Memory B cell (primary cell): ENCODE data around the gene FBXL17.

Experiments
- ATAC-seq: fragments of 150-1000 bp; cut with Tn5 transposase; 2 replicates; pipeline ENCODE4 v1.10.0; 2021; ENCODE audit warnings: low read depth, mild to moderate bottlenecking, moderate library complexity
- DNase-seq, 2 donors: peaks; one replicate each; pipeline ENCODE4 v3.0.0; 2022; ENCODE audit warnings: low spot score in 2 of 2
- H3K27ac Mint-ChIP-seq: one replicate; pipeline ENCODE4 v1.8.0; 2022; ENCODE audit warnings: mild to moderate bottlenecking, moderate library complexity, mixed read lengths
- H3K27me3 Mint-ChIP-seq: one replicate; pipeline ENCODE4 v1.8.0; 2022; ENCODE audit warnings: mixed read lengths
- H3K36me3 Mint-ChIP-seq: one replicate; pipeline ENCODE4 v1.8.0; 2022; ENCODE audit warnings: mild to moderate bottlenecking, mixed read lengths
- H3K4me1 Mint-ChIP-seq: one replicate; pipeline ENCODE4 v1.8.0; 2022; ENCODE audit warnings: mixed read lengths
- H3K4me3 Mint-ChIP-seq: one replicate; pipeline ENCODE4 v1.8.0; 2022; ENCODE audit warnings: mild to moderate bottlenecking, moderate library complexity, mixed read lengths
- H3K9me3 Mint-ChIP-seq: one replicate; pipeline ENCODE4 v1.8.0; 2022; ENCODE audit warnings: mixed read lengths

The FBXL17 gene

DNA sequence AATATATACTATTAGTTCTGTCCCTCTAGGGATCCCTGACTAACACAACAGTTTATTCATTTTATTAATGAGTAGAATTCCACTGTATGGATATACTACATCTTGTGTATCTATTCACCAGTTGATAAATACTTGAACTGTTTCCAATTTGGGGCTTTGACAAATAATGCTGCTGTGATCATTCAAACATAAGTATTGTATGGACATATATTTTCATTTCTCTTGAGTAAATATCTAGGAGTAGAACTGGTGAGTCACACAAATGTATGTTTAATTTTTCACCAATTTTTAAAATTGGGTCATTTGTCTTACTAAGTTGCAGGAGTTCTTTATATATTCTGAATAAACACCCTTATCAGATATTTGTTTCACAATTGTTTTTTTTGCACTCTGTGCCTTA is 149.1 kb downstream of the FBXL17 start:
- ATAC-seq (no peak), DNase-seq (no peak)
- Mint-ChIP-seq H3K9me3 (peaks cover 3% of the 10 kb centered on the region), H3K4me1 (no peaks in the 10 kb centered on the region), H3K27me3 (no peaks in the 10 kb centered on the region), H3K4me3 (no peak overlapping the region), H3K27ac (no peak overlapping the region), H3K36me3 (peaks cover 41% of the 10 kb centered on the region)

DNA sequence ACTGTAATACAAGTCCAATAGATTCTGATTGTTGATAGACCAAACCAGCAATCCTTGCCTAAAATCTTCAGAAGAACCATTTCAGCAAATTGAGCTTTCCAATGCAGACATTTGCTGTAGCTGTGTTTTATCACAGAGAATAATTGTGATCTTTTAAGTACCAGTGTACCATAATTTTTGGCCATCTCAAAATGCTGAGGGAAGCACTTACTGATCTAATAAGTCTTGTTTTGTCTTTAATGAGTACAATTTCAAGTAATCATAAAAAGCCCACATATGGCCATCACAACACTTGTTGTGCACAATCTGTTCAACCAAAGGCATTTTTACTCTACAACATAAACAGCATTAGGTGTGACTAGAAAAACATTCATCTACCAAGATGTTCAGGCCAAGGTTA is 159.9 kb downstream of the FBXL17 start:
- no peak for DNase-seq
- Mint-ChIP-seq H3K36me3 (peaks cover 47% of the 10 kb centered on the region), H3K27ac (no peak overlapping the region), H3K27me3 (no peaks in the 10 kb centered on the region), H3K4me1 (peaks cover 3% of the 10 kb centered on the region), H3K9me3 (peaks cover 7% of the 10 kb centered on the region), H3K4me3 (no peak overlapping the region)
- ATAC-seq: no peak

DNA sequence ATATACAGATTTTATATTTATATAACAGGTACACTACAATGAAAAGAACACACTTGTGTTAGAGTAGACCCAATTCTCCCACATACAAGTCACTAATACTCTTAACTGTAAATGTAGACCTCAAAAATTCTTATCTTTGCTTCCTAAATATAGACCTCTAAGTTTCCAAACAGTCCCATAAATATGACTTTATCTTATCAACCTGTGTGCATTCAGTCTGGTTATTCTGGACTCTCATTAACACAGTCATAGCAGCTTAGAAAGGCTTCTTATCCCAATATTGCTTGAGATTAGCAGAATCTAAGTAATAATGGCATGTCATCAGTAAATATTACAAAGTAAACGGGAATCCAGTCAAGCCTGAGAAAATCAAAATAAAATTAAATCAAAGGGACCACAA is 161.1 kb downstream of the FBXL17 start:
- no peak for DNase-seq
- H3K4me3 Mint-ChIP-seq: no peak overlapping the region
- H3K9me3 Mint-ChIP-seq: peaks cover 9% of the 10 kb centered on the region
- peaks cover 47% of the 10 kb centered on the region for H3K36me3 Mint-ChIP-seq
- peaks cover 1% of the 10 kb centered on the region for H3K4me1 Mint-ChIP-seq
- H3K27me3 Mint-ChIP-seq: no peaks in the 10 kb centered on the region
- no peak overlapping the region for H3K27ac Mint-ChIP-seq
- no peak for ATAC-seq

DNA sequence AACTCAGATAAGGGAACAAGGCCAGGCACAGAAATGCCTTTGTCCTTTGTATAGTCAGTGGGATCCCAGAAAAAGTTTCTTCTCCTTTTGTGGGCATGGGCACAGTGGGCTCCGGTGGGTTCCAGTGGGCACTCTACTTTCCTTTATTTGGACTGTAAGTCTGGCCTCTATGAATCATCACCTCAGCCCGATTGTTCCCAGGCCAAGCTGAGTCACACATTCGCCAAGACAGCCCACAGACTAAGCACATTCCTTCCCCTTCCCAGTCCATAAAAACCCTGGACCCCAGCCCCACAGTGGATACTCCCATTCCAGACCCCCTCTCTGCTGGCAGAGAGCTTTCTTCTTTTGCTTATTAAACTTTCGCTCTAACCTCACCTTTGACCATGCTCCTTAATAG is 165.0 kb downstream of the FBXL17 start:
- Mint-ChIP-seq H3K4me1 (no peaks in the 10 kb centered on the region), H3K27ac (no peak overlapping the region), H3K36me3 (peaks cover 36% of the 10 kb centered on the region), H3K4me3 (no peak overlapping the region), H3K27me3 (no peaks in the 10 kb centered on the region), H3K9me3 (peaks cover 11% of the 10 kb centered on the region)
- no peak for DNase-seq
- no peak for ATAC-seq

DNA sequence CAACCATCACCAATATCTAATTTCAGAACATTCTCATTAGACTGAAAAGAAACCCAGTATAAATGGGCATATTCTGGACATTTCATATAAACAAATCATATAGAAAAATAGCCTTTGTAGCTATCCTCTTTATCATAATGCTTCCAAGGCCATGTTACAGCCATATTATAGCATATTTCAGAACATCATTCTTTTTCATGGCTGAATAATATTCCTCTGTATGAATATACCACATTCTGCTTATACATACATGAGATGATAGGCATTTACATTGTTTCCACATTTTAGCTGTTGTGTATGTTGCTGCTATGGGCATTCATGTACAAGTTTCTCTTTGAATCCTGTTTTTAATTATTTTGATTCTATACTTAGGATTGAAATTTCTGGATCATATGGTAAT is 167.0 kb downstream of the FBXL17 start:
- H3K9me3 Mint-ChIP-seq: peaks cover 9% of the 10 kb centered on the region
- no peak overlapping the region for H3K27ac Mint-ChIP-seq
- no peaks in the 10 kb centered on the region for H3K4me1 Mint-ChIP-seq
- peaks cover 21% of the 10 kb centered on the region for H3K36me3 Mint-ChIP-seq
- DNase-seq: no peak
- no peaks in the 10 kb centered on the region for H3K27me3 Mint-ChIP-seq
- no peak for ATAC-seq
- H3K4me3 Mint-ChIP-seq: no peak overlapping the region

DNA sequence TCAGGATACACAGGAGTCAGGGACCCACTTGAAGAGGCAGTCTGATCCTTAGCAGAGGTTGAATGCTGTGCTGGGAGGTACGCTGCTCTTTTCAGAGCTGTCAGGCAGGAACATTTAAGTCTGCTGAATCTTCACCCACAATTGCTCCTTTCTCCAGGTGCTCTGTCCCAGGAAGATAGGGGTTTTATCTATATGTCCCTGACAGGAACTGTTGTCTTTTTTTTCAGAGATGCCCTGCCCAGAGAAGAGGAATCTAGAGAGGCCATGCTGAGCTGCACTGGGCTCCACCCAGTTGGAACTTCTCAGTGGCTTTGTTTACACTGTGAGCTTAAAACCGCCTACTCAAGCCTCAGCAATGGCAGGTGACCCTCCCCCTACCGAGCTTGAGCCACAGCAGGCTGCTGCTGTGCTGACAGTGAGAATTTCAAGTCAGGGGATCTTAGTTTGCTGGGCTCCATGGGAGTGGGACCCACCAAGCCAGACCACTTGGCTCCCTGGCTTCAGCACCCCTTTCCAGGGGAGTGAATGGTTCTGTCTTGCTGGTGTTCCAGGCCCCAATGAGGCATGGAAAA is 169.0 kb downstream of the FBXL17 start:
- H3K27me3 Mint-ChIP-seq: no peaks in the 10 kb centered on the region
- DNase-seq (no peak), ATAC-seq (no peak)
- peaks cover 4% of the 10 kb centered on the region for H3K9me3 Mint-ChIP-seq
- H3K36me3 Mint-ChIP-seq: peaks cover 17% of the 10 kb centered on the region
- no peak overlapping the region for H3K4me3 Mint-ChIP-seq
- no peaks in the 10 kb centered on the region for H3K4me1 Mint-ChIP-seq
- H3K27ac Mint-ChIP-seq: no peak overlapping the region

DNA sequence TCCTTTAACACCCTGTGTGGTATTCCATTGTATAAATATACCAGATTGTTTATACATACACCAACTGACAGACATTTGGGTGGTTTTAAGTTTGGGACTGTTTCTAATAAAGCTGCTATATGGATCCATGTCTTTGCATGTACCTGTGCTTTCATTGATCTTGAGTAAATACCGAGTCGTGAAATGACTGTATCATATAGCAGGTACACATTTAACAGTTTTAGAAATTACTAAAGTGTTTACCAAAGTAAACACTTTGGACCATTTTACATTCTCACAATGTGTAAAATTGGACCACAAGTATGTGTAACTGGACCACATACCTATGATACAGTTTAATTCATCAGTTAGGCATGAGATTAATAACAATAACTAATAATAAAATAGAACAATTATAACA is 175.2 kb downstream of the FBXL17 start:
- Mint-ChIP-seq H3K9me3 (no peaks in the 10 kb centered on the region), H3K4me1 (peaks cover 3% of the 10 kb centered on the region), H3K4me3 (no peak overlapping the region), H3K27ac (no peak overlapping the region), H3K27me3 (no peaks in the 10 kb centered on the region), H3K36me3 (peaks cover 4% of the 10 kb centered on the region)
- DNase-seq (no peak), ATAC-seq (no peak)

DNA sequence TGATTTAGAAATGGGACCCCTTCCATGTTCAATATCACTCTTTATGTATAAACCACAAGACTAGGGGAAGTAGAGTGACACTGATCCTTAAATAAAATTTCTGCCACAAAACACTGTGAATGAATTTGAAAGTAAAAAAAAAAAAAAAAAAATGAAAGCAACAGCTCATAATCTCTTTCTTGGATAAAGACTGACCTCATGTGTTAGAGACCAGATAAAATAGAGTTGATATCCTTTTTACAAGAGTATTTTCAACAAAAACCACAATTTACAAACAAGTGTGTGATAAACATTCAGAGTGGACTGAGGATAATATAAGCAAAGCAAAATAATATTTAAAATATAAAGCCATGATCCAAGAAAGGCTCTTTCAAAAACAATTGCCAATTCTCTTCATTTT is 180.2 kb downstream of the FBXL17 start:
- Mint-ChIP-seq H3K27ac (no peak overlapping the region), H3K36me3 (peaks cover 6% of the 10 kb centered on the region), H3K4me3 (no peak overlapping the region), H3K9me3 (no peaks in the 10 kb centered on the region), H3K4me1 (no peaks in the 10 kb centered on the region), H3K27me3 (no peaks in the 10 kb centered on the region)
- DNase-seq (no peak), ATAC-seq (no peak)

DNA sequence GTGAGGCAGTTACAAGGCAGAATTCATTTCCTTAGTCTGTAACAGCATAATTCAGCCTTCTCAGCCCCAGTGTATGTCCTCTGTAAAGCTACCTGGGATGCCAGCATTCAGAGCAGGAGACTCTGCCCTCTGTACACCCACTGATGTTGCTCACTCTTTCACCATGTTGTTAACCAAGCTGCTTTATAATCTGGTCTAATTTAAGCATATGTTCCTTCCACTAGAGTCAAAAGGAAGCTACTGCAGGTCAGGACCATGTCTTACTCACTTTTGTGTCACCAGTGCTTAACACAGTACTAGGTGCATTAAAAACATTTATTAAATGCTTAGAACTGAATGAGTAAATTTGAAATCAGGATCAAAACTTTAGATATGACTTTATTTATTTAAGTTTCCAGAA is 185.6 kb downstream of the FBXL17 start:
- DNase-seq: no peak

DNA sequence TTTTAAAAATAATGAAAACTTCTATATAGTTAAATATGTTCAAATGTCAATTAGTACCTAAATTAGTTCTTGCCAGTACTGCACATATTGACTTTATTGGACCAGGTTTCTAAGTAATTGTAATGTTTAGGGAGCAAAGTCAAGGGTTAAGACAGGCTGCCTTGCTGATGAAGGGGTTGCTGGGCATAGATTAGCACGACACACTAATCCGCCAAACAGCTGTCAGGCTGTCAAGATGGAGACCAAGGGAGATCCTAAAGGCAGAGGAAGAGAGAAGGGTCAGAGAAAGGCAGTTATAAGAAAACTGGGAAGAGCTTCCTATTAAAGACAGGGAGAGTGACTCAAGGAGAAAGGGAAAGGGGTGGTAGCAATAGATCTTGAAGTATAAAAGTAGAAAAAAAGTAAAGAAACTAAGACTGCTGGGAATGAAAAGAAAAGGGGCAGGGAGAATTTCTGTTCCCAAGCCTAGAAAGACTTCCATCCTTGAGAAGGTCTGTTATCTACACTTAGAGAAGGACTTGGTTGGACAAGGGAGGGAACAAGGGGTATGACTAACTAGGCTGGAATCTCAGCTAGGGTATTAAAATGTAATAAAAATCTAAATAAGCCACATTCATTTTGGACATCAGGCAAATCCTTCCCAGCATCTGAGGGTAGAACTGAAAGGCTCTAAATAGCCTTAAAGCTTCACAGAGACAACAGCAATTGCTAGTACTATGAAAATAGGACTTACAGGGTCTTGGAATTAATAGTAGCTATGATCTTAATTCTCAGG is 188.7 kb downstream of the FBXL17 start:
- peaks cover 11% of the 10 kb centered on the region for H3K36me3 Mint-ChIP-seq
- DNase-seq: no peak

More for the DNA sequence above, 185.6 kb downstream of the FBXL17 start:
- Mint-ChIP-seq H3K27ac (no peak overlapping the region), H3K4me1 (no peaks in the 10 kb centered on the region), H3K4me3 (no peak overlapping the region), H3K36me3 (peaks cover 12% of the 10 kb centered on the region), H3K27me3 (no peaks in the 10 kb centered on the region), H3K9me3 (no peaks in the 10 kb centered on the region)
- ATAC-seq: no peak

DNA sequence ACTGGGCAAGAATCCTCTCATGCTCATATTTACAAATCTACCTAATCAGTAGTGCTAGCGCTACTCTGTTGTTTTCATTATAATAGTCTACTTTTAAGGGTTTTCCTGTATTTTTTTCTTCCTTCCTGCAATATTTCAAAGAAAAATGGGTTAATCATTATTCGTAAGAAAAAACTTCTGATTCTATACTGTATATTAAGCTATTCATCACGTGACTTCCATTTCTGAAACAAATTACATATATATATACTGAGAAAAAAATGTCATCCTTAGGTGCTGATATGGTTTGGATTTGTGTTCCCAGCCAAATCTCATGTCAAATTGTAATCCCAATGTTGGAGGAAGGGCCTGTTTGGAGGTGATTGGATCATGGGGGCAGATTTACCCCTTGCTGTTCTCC is 197.0 kb downstream of the FBXL17 start:
- H3K27me3 Mint-ChIP-seq: no peaks in the 10 kb centered on the region
- H3K27ac Mint-ChIP-seq: no peak overlapping the region
- H3K9me3 Mint-ChIP-seq: peaks cover 2% of the 10 kb centered on the region

More for the DNA sequence above, 188.7 kb downstream of the FBXL17 start:
- no peaks in the 10 kb centered on the region for H3K9me3 Mint-ChIP-seq
- no peaks in the 10 kb centered on the region for H3K4me1 Mint-ChIP-seq
- H3K27ac Mint-ChIP-seq: no peak overlapping the region
- no peak overlapping the region for H3K4me3 Mint-ChIP-seq
- H3K27me3 Mint-ChIP-seq: no peaks in the 10 kb centered on the region
- no peak for ATAC-seq

DNA sequence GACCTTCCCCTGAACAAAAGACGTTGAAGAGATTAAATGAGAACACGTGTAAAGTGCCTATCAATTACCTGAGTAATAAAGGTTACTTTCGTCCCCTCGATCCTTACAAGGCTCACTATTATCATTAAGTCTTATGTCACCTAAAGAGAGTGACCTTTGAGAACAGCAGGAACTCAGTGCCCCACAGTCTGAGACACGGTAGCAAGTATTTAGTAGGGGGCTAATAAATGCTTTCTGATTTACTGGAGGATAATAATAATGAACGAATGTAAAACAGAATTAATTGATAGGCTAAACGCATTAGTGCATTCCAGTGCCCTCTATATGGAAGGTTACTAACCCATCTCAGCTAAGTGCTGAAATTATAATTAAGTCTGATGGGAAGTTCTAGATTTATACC is 199.9 kb downstream of the FBXL17 start:
- Mint-ChIP-seq H3K27me3 (no peaks in the 10 kb centered on the region), H3K27ac (no peak overlapping the region), H3K4me3 (no peak overlapping the region), H3K4me1 (no peaks in the 10 kb centered on the region), H3K9me3 (peaks cover 2% of the 10 kb centered on the region), H3K36me3 (peaks cover 10% of the 10 kb centered on the region)
- ATAC-seq (no peak), DNase-seq (no peak)

More for the DNA sequence above, 197.0 kb downstream of the FBXL17 start:
- Mint-ChIP-seq H3K4me1 (no peaks in the 10 kb centered on the region), H3K36me3 (peaks cover 15% of the 10 kb centered on the region), H3K4me3 (no peak overlapping the region)
- DNase-seq (no peak), ATAC-seq (no peak)

DNA sequence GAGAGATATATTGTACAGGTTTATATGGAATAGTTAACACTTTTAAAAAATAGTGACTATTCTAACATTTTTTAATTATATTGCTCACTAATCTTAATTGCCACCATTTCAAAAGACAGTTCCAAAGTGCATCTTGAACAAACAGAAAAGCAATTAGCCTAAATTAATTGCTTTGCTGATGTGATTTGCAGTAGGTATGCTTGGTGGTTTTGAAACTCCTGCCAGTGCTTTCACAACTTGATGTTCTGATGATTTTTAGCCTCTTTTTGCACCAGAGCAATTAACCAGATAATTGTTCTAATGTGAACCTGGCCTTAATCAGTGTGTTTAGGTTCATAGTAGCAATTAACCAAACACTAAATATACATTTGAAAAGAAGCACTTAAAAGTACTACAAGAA is 207.6 kb downstream of the FBXL17 start:
- no peak for ATAC-seq
- H3K9me3 Mint-ChIP-seq: no peaks in the 10 kb centered on the region
- H3K27ac Mint-ChIP-seq: no peak overlapping the region
- no peak overlapping the region for H3K4me3 Mint-ChIP-seq
- DNase-seq: no peak
- H3K27me3 Mint-ChIP-seq: no peaks in the 10 kb centered on the region
- peaks cover 9% of the 10 kb centered on the region for H3K36me3 Mint-ChIP-seq
- no peaks in the 10 kb centered on the region for H3K4me1 Mint-ChIP-seq

DNA sequence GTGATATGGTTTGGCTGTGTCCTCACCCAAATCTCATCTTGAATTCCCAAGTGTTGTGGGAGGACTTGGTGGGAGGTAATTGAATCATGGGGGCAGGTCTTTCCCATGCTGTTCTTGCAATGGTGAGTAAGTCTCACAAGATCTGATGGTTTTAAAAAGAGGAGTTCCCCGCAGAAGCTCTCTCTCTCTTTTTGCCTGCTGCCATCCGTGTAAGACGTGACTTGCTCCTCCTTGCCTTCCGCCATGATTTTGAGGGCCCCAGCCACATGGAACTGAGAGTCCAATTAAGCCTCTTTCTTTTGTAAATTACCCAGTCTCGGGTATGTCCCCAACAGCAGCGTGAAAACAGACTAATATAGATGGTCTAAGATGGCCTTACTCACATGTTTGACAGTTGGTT is 210.1 kb downstream of the FBXL17 start:
- DNase-seq (no peak), ATAC-seq (no peak)
- H3K27ac Mint-ChIP-seq: no peak overlapping the region
- no peaks in the 10 kb centered on the region for H3K9me3 Mint-ChIP-seq
- H3K27me3 Mint-ChIP-seq: no peaks in the 10 kb centered on the region
- H3K4me1 Mint-ChIP-seq: no peaks in the 10 kb centered on the region
- H3K36me3 Mint-ChIP-seq: peaks cover 9% of the 10 kb centered on the region
- no peak overlapping the region for H3K4me3 Mint-ChIP-seq

DNA sequence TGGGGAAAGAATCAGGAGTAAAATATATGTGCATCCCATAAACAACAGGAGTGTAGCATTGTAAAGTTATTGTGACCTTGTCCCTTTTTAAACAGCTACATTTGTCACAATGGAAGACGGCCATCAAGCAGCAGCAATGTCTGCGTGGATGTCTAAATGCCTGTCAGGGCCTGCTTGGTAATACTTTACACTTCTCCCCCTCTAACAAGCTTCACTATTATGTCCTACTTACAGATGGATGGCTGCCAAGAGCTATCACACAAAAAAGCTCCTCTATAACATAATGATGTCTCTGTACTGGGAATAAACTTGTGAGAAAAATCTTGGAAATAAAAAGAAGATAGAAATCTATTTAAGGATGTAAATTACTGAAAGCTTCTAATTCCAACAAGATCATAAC is 213.0 kb downstream of the FBXL17 start:
- ATAC-seq (no peak), DNase-seq (no peak)
- H3K9me3 Mint-ChIP-seq: no peaks in the 10 kb centered on the region
- no peak overlapping the region for H3K4me3 Mint-ChIP-seq
- no peaks in the 10 kb centered on the region for H3K4me1 Mint-ChIP-seq
- no peaks in the 10 kb centered on the region for H3K27me3 Mint-ChIP-seq
- no peak overlapping the region for H3K27ac Mint-ChIP-seq
- peaks cover 9% of the 10 kb centered on the region for H3K36me3 Mint-ChIP-seq
